Activated CD4-positive, alpha-beta T cell treated with anti-CD3 and anti-CD28 coated beads, Interleukin-10, Interleukin-2, amounts not matched to agents 100 ng/mL and 50 ng/mL, durations not matched to agents 16 hours and 8 hours (primary cell): Measurements from ENCODE around the gene MATK.

ENCODE experiments used
- DNase-seq: peaks from one replicate; pipeline ENCODE4 v3.0.0-alpha.2; 2020

MATK gene

DNA sequence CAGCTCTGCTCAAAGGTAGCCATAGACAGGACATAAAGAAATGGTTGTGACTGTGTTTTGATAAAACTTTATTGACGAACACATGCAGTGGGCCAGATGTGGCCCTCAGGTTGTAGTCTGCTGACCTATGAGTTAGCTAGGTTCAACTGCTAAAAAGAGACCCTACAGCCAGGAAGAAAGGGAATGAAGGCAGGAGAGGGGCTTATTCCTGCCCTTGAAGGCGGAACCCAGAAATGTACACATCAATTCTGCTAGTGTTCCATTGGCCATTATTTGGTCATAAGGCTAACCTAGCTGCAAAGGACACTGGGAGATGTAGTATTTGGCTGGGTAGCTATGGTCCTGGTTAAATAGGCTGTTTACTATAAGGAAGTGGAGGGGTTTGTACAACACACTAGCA, 42.7 kb downstream of the MATK start:
- DNase-seq, result peak; percentile 8

GRCh38 chr19:3740431-3740830, 45.8 kb downstream of the MATK start:
- DNase-seq, result no peak

DNA sequence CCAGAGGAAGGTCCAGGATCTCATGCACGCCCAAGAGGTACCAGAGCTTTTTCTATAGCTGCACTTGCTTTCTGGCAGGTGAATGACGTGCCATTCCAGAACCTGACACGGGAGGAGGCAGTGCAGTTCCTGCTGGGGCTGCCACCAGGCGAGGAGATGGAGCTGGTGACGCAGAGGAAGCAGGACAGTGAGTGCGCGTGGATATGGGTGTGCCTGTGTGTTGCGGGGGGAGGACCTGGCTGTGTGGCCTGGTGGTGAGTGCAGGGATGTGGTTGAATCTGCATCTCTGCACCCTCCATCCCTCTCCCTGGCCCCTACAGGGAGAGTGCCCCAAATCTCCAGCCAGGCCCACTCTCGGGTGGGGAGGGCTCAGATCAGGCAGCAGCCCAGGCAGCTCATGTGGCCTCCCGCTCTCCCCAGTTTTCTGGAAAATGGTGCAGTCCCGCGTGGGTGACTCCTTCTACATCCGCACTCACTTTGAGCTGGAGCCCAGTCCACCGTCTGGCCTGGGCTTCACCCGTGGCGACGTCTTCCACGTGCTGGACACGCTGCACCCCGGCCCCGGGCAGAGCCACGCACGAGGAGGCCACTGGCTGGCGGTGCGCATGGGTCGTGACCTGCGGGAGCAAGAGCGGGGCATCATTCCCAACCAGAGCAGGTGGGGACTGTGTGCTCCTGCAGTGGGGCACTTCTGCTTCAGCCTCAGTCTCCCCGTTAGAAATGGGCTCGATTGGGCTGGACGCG, 47.5 kb downstream of the MATK start:
- no peak for DNase-seq

DNA sequence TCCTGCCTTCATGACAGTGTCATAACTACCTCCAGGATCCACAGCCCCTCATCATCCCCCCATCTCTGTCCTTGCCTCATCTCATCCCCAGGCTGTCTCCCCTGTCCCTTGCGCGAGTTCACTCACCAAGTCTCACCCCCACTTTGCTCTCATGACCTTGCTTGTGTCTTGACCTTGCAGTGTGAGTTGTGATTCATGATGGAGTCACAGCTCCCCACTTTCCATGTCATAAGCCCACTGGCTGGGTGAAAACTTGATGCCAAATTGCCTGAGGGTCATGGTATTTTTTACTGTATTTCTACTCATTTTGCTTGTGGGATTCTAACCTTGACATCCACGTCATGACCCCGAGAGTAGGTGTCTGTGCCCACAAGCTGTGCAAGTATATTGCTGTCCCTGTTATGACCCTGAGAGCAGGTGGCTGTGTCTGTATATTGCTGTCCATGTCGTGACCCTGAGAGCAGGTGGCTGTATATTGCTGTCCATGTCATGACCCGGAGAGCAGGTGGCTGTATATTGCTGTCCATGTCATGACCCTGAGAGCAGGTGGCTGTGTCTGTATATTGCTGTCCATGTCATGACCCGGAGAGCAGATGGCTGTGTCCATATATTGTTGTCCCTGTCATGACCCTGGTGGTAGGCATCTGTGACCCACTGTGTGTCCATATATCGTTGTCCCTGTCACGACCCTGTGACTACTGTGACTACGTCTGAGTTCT, 48.5 kb downstream of the MATK start:
- no peak for DNase-seq

GRCh38 chr19:3736106-3736724, 50.0 kb downstream of the MATK start:
- DNase-seq, result no peak

GRCh38 chr19:3734310-3734600, 51.9 kb downstream of the MATK start:
- DNase-seq, result no peak

- DNase-seq, result no peak
Observed at GRCh38 chr19:3733549-3734309, 52.5 kb downstream of the MATK start.

GRCh38 chr19:3732108-3732507, 54.1 kb downstream of the MATK start:
- no peak for DNase-seq

DNA sequence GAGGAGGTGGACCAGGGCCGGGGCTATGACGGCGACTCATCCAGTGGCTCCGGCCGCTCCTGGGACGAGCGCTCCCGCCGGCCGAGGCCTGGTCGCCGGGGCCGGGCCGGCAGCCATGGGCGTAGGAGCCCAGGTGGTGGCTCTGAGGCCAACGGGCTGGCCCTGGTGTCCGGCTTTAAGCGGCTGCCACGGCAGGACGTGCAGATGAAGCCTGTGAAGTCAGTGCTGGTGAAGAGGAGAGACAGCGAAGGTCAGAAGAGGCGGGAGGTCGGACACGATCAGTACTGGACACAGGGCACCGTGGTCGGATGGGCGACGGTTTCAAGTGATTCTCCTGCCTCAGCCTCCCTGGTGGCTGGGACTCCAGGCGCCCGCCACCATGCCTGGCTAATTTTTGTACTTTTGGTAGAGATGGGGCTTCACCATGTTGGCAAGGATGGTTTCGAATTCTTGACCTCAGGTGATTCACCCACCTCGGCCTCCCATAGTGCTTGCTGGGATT, 55.7 kb downstream of the MATK start:
- DNase-seq, result no peak
